GM19239 (cell line): ENCODE data around the gene JAG2.

ENCODE experiments used
- DNase-seq: peaks from one replicate; pipeline ENCODE4 v3.0.0; 2011; ENCODE audit warnings: low spot score; ENCODE audit not compliant: insufficient read length
- FAIRE-seq: peaks from 2 replicates; lab custom pipeline; 2011; peaks lifted over from hg19 to GRCh38; lab: Jason Lieb, UNC

The JAG2 gene

GRCh38 chr14:105167303-105168092, 1.1 kb downstream of the JAG2 start:
- FAIRE-seq = no peak
- DNase-seq = no peak

GRCh38 chr14:105166571-105167302, 1.8 kb downstream of the JAG2 start:
- no peak for DNase-seq
- no peak for FAIRE-seq

- FAIRE-seq = no peak
- DNase-seq = no peak
These were observed 2.7 kb downstream of the JAG2 start for GRCh38 chr14:105165761-105166485.

- no peak for DNase-seq
These were observed 3.4 kb downstream of the JAG2 start for GRCh38 chr14:105165134-105165704.

DNA sequence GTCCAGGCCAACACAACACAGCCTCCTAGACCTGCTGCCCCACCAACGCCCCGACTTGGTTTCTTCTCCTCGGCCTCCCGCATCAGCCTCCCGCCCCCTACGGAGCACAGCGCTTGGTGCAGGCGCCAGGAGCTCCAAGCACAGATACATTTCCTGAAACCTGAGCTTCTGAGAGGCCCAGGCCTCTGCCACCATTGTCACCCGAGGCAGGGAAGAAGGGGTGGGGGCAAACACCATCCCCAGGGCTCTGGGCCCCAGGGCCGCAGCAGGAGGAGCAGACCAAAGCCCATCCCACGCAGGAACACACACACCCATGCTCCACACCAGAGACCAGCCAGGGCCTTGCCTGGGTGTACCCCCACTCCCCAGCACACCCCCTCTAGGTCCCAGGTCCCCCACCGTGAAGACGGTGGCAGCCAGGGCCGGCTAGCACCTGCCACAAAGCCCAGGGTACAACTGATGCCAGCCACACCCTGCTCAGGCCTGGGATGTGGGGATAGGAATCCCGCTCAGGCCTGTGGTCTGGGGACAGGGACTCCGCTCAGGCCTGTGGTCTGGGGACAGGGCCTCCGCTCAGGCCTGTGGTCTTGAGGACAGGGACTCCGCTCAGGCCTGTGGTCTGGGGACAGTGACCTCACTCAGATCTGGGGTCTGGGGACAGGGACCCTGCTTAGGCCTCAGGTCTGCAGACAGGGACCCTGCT, 5.4 kb downstream of the JAG2 start:
- FAIRE-seq (no peak), DNase-seq (no peak)

More at GRCh38 chr14:105165134-105165704, 3.4 kb downstream of the JAG2 start:
- no peak for FAIRE-seq

- DNase-seq (no peak), FAIRE-seq (no peak)
These were observed 6.0 kb downstream of the JAG2 start for GRCh38 chr14:105162669-105162979.

DNA sequence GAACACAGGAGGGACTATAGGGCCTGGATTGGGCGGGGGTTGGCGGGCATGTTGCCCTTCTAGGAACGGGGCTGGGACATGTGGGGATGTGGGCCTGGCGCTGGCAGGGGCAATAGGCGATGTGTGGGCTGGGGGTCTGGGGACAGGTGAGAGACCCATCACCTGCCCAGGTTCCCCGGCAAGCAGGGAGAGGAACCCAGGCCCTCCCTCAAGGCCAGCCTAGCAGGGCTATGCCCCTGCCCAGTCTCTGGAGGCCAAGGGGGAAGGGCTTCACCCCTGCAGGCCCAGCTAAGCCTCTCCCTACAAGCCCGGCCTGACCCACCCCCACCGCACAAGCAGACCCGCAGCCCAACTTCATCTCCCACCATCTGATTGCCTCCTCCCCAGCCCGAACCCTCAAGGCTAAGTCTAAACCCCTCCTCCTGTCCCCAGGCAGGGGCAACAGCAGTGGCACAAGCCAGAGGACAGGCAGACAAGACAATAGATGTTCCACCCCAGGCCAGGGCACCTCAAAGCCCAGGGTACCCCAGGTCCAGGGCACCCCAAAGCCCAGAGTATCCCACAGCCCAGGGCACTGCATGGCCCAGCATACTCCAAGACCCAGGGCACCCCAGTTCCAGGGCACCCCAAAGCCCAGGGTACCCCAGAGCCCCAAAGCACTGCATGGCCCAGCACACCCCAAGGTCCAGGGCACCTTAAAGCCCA, 6.5 kb downstream of the JAG2 start:
- DNase-seq (peak; percentile 64), FAIRE-seq (no peak)

DNA sequence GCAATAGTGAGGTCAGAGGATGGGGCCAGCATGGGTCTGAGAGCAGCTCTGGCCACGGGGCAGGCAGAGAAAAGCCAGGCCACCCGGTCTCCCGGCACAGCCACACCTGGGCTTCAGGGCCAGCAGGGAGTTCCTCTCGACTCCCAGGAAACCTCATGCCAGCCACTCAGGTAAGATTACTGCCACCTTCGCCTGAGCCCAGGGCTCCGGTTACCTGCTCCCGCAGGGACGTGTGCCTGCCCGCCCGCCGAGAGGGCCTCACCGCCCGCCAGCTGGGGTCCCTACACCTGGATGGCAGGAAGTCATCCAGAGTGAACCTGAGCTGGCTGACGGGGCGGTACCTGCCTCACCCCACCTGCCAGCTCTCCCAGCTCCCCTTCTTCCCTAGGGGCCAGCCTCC, 7.3 kb downstream of the JAG2 start:
- no peak for DNase-seq
- FAIRE-seq = no peak

GRCh38 chr14:105160776-105161175, 7.8 kb downstream of the JAG2 start:
- DNase-seq = no peak
- no peak for FAIRE-seq

DNA sequence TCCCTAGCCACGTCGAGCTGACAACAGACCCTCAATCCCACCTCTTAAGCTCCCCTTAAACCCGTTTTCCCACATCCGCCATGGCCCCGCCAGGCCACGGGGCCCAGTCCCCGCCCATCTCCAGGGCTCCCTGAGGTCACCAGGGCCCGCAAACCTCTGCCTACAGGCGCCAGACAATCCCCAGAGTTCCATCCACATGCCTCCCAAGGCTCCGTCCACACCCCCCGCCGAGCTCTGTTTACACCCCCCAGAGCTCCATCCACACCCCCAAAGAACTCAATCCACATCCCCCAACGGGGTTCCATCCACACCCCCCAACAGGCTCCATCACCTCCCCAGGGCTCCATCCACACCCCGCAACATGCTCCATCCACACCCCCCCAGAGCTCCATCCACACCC, 9.2 kb downstream of the JAG2 start:
- DNase-seq = no peak
- FAIRE-seq = no peak

- FAIRE-seq = no peak
These were observed 9.8 kb downstream of the JAG2 start for GRCh38 chr14:105158794-105159193.

DNA sequence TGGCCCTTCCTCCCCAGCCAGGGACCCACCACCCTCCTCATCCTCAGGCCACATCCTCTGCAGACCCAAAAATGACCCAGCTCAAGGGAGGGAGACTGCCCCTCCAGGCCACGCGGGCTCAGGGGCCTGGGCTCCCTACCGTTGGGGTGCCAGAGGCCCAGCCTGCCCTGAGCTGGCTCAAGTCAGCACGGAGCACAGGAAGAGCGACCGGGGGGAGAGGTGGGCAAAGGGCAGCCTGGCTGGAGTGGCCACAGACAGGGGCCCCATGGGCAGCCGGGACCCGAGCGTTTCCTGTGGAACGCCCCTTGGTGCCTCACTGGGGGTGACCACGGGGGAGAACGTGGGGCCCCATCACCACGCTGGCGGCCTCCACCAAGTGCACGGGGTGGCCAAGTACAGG, 10.7 kb downstream of the JAG2 start:
- DNase-seq (no peak), FAIRE-seq (no peak)

More at GRCh38 chr14:105158794-105159193, 9.8 kb downstream of the JAG2 start:
- no peak for DNase-seq

GRCh38 chr14:105156414-105157375, 11.9 kb downstream of the JAG2 start:
- FAIRE-seq (no peak), DNase-seq (no peak)

DNA sequence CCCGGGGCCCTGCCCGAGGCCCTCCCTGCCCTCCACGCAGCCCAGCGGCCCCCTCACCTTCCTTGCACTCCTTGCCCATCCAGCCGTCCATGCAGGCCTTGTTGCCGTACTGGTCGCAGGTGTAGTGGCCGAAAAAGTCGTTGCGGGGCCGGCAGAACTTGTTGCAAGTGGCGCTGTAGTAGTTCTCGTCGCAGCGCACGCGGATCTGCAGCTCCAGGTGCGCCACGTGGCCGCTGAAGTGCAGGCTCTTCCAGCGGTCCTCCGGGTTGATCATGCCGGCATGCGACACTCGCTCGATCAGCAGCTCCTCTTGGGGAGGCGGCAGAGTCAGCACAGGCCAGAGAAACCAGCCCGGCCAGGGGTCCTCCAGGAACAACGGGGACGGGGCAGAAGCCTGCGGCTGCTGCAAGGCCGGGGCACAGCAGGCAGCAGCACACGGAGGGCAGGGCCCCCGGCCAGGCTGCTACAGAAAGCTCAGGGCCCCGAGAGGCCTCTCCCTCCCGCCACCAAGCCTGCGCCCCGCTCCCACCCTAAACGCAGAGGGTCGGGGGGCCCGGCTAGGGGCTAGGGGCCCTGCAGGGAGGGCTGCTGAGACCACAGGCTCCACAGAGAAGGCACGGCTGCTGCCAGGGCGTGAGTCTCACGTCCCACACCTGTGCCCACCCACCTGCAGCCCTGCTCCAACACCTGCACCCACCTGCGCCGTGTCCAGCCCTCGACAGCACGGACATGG, 12.7 kb downstream of the JAG2 start:
- FAIRE-seq = no peak
- DNase-seq = no peak

GRCh38 chr14:105155071-105155651, 13.4 kb downstream of the JAG2 start:
- FAIRE-seq = no peak
- DNase-seq = no peak

DNA sequence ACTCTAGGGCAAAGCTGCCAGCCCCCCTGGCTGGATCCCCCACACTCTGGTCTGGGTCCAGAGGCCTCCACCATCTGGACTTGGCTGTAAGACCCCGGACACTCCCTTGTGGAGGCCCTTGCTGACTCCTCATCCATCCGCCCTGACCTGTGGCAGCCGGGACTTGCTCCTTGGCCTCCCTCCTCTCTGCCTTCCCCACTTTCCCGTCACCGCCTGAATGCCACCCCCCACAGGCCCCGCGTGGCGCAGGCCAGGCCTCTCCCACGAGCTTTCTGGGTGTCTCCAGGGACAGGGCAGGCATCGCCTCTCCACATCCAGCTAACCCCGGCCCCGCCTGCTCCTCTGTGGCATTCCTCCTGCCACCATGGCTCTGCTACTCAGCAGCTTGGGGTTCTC, 14.1 kb downstream of the JAG2 start:
- FAIRE-seq (no peak), DNase-seq (no peak)

DNA sequence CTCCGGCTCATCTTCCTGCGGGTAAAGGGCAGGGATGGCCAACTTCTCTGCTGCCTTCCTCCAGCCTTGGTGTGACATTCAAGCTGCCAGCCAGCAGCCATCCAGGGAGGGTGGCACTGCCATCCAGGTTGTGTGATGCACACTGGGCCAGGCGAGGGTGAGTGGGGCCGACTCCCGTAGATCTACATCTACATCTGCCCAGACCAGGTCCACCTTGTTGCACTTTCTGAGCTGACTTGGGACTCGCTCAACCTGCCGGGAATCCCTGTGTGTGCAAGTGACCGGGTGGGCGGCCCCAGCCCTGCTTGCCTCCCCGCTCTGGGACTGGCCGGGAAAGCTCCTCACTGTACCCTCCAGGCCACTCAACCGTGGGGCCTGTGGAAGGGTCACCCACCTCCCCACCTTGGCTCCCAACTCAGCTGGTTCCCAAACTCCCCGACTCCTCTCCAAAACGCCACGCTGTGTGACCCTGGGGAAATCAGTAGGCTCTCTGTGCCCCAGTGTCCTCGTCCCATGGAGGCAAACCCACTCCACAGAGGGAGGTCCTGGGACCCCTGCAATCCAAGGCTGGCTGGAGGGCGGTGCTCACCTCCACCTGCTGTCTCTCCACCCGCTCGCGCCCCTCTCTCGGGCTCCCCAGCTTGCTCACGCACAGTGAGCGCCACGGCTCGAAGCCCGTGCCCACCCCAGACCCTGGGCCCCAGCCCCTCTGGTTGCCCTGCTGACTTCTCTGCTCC, 14.7 kb downstream of the JAG2 start:
- no peak for FAIRE-seq

More for the DNA sequence above, 14.7 kb downstream of the JAG2 start:
- DNase-seq = no peak
